Trophoblast cell (in vitro differentiated cells and primary cell): ENCODE measurements around the gene ZNF516.

Source experiments
- DNase-seq, 2 donors: peaks; one replicate each; pipeline ENCODE4 v3.0.0-alpha.2; 2016
- H2AFZ ChIP-seq: 2 replicates; pipeline ENCODE4 v1.6.1; 2013; ENCODE audit warnings: low read length, moderate library complexity, mild to moderate bottlenecking; ENCODE audit not compliant: insufficient read depth, poor library complexity
- H2AK5ac ChIP-seq: 2 replicates; pipeline ENCODE4 v1.6.1; 2013; ENCODE audit warnings: mild to moderate bottlenecking, low read length
- H2BK120ac ChIP-seq: 2 replicates; pipeline ENCODE4 v1.6.1; 2013; ENCODE audit warnings: low read length, mild to moderate bottlenecking, moderate library complexity; ENCODE audit not compliant: insufficient read depth, poor library complexity
- H2BK12ac ChIP-seq: 2 replicates; pipeline ENCODE4 v1.6.1; 2013; ENCODE audit warnings: mild to moderate bottlenecking, low read length, moderate library complexity
- H2BK5ac ChIP-seq: 2 replicates; pipeline ENCODE4 v1.6.1; 2013; ENCODE audit warnings: low read length, low read depth, moderate library complexity, mild to moderate bottlenecking; ENCODE audit not compliant: poor library complexity
- H3K14ac ChIP-seq: 2 replicates; pipeline ENCODE4 v1.6.1; 2013; ENCODE audit warnings: mild to moderate bottlenecking, low read length
- H3K18ac ChIP-seq: 2 replicates; pipeline ENCODE4 v1.6.1; 2013; ENCODE audit warnings: mild to moderate bottlenecking, low read length
- H3K23ac ChIP-seq: 2 replicates; pipeline ENCODE4 v1.6.1; 2013; ENCODE audit warnings: low read length
- H3K27ac ChIP-seq: 2 replicates; pipeline ENCODE4 v1.5.1; 2013; ENCODE audit warnings: low read depth, mild to moderate bottlenecking, inconsistent platforms, low read length, moderate library complexity
- H3K27me3 ChIP-seq: 2 replicates; pipeline ENCODE4 v1.6.1; 2013; ENCODE audit warnings: inconsistent platforms, mild to moderate bottlenecking, low read length, moderate library complexity; ENCODE audit not compliant: insufficient read depth
- H3K36me3 ChIP-seq, 2 experiments: 1 replicate in 1 of 2; 2 replicates in 1 of 2; pipeline ENCODE4 v1.6.1; 2013; ENCODE audit warnings: low read length in 2 of 2, mild to moderate bottlenecking in 2 of 2, moderate library complexity in 1 of 2; ENCODE audit not compliant: insufficient read depth in 2 of 2, control insufficient read depth in 1 of 2
- H3K4ac ChIP-seq: 2 replicates; pipeline ENCODE4 v1.6.1; 2013; ENCODE audit warnings: low read depth, mild to moderate bottlenecking, low read length, moderate library complexity
- H3K4me1 ChIP-seq, 2 experiments: 1 replicate in 1 of 2; 2 replicates in 1 of 2; pipeline ENCODE4 v1.6.1; 2013; ENCODE audit warnings: low read length in 2 of 2, mild to moderate bottlenecking in 2 of 2, moderate library complexity in 1 of 2; ENCODE audit not compliant: insufficient read depth in 2 of 2, control insufficient read depth in 1 of 2
- H3K4me2 ChIP-seq: 2 replicates; pipeline ENCODE4 v1.6.1; 2013; ENCODE audit warnings: inconsistent platforms, mild to moderate bottlenecking, low read length, moderate library complexity
- H3K4me3 ChIP-seq: 2 replicates; pipeline ENCODE4 v1.5.1; 2013; ENCODE audit warnings: mild to moderate bottlenecking, low read depth, low read length, inconsistent platforms
- H3K79me1 ChIP-seq: one replicate; pipeline ENCODE4 v1.6.1; 2013; ENCODE audit warnings: low read length
- H3K79me2 ChIP-seq: 2 replicates; pipeline ENCODE4 v1.6.1; 2013; ENCODE audit warnings: low read length, mild to moderate bottlenecking; ENCODE audit not compliant: control insufficient read depth, insufficient read depth, poor library complexity
- H3K9ac ChIP-seq: 2 replicates; pipeline ENCODE4 v1.6.1; 2013; ENCODE audit warnings: mild to moderate bottlenecking, low read length
- H3K9me3 ChIP-seq: 2 replicates; pipeline ENCODE4 v1.6.1; 2013; ENCODE audit warnings: low read depth, mild to moderate bottlenecking, control low read depth, inconsistent platforms, low read length; ENCODE audit not compliant: insufficient read depth
- H4K12ac ChIP-seq: 2 replicates; pipeline ENCODE4 v1.6.1; 2013; ENCODE audit warnings: low read depth, mild to moderate bottlenecking, low read length, moderate library complexity
- H4K8ac ChIP-seq: 2 replicates; pipeline ENCODE4 v1.6.1; 2013; ENCODE audit warnings: low read depth, mild to moderate bottlenecking, low read length, moderate library complexity
- H4K91ac ChIP-seq: one replicate; pipeline ENCODE4 v1.6.1; 2013; ENCODE audit warnings: low read depth, mild to moderate bottlenecking, low read length, moderate library complexity
- WGBS: extraction: QIAGEN DNeasy Blood & Tissue Kit; methylation state at CpG from one replicate; pipeline ENCODE4 v1.1.7; 2013; ENCODE audit warnings: missing lambda C conversion rate; ENCODE audit not compliant: insufficient read length, insufficient coverage; ENCODE audit errors: extremely low coverage; 5-methylcytosine and 5-hydroxymethylcytosine counted together

Gene ZNF516

DNA sequence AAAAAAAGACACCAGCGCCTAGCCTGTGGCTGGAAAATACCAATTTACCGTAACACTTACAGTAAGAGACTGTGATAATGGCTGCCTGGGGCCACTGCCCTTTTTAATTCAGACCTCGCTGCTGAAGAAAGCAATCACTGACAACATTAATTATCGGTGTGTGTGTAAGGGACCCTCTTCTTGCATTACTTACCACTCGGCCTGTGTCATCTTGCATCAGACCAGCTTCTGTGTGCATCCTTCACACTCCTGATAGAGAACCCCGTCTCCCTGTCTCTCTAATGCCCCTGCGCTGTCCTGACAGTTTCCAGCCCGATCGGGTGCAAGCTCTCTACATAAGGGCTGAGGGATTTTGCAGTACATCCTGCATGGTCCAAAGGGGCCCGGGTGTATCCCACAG lies 124.4 kb downstream of the ZNF516 start:
- Histone ChIP-seq H4K12ac (no peak overlapping the region), H3K79me2 (no peaks in the 10 kb centered on the region), H3K27me3 (no peaks in the 10 kb centered on the region), H3K27ac (no peak overlapping the region), H3K9me3 (no peaks in the 10 kb centered on the region), H2BK120ac (no peak overlapping the region), H3K4me1 (no peaks in the 10 kb centered on the region), H2BK5ac (no peak overlapping the region), H3K9ac (no peak overlapping the region), H4K91ac (no peak overlapping the region), H3K79me1 (no peaks in the 10 kb centered on the region), H3K23ac (no peak overlapping the region), H2AFZ (no peak overlapping the region), H3K4ac (no peak overlapping the region), H3K4me2 (no peak overlapping the region), H3K18ac (no peak overlapping the region), H3K4me3 (no peak overlapping the region), H2AK5ac (no peak overlapping the region), H4K8ac (no peak overlapping the region), H2BK12ac (no peak overlapping the region), H3K14ac (no peak overlapping the region), H3K36me3 (peaks cover 4 to 13% of the 10 kb centered on the region in 2 experiments)
- no peak for DNase-seq
- WGBS = no CpG with 5 or more reads among the region's 10 CpGs

GRCh38 chr18:76370201-76370600 lies 124.8 kb downstream of the ZNF516 start:
- peaks cover 4 to 13% of the 10 kb centered on the region in 2 experiments for H3K36me3 ChIP-seq
- H3K79me2 ChIP-seq = no peaks in the 10 kb centered on the region
- H4K8ac ChIP-seq = no peak overlapping the region
- H3K4me1 ChIP-seq = no peaks in the 10 kb centered on the region
- H3K23ac ChIP-seq = no peak overlapping the region
- H3K79me1 ChIP-seq = no peaks in the 10 kb centered on the region
- H3K18ac ChIP-seq = no peak overlapping the region
- no peak overlapping the region for H3K27ac ChIP-seq
- H3K9me3 ChIP-seq = no peaks in the 10 kb centered on the region
- H3K4ac ChIP-seq = no peak overlapping the region
- no peaks in the 10 kb centered on the region for H3K27me3 ChIP-seq
- no peak overlapping the region for H4K12ac ChIP-seq
- no peak overlapping the region for H3K9ac ChIP-seq
- H3K4me3 ChIP-seq = no peak overlapping the region
- no peak for DNase-seq
- no CpG with 5 or more reads among the region's 12 CpGs for WGBS
- H4K91ac ChIP-seq = no peak overlapping the region
- H2BK12ac ChIP-seq = no peak overlapping the region
- H2AFZ ChIP-seq = no peak overlapping the region
- H3K4me2 ChIP-seq = no peak overlapping the region
- no peak overlapping the region for H2BK5ac ChIP-seq
- H2BK120ac ChIP-seq = no peak overlapping the region
- no peak overlapping the region for H2AK5ac ChIP-seq
- no peak overlapping the region for H3K14ac ChIP-seq

DNA sequence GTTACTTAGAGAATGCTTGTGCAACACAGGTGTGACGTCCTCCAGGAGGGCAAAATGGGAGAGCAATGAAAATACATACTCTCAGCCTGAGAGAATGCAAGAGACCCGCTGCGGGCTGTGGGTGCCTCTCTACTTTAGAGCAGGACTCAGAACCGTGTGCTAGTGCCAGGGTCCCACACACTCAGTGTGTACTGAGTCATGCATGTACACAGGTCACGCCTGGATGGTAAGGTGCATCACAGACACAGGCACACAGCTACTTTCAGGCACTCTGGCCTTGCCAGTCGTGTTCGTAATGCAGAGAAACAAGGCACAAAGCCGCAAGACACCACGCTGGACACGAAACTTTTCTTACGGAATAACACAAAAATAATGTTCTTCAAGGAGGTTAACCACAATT lies 125.3 kb downstream of the ZNF516 start:
- H3K79me2 ChIP-seq = no peaks in the 10 kb centered on the region
- H3K18ac ChIP-seq = no peak overlapping the region
- H3K14ac ChIP-seq = no peak overlapping the region
- H3K9ac ChIP-seq = no peak overlapping the region
- no peak overlapping the region for H2BK12ac ChIP-seq
- H2AFZ ChIP-seq = no peak overlapping the region
- H2AK5ac ChIP-seq = no peak overlapping the region
- no peak overlapping the region for H4K12ac ChIP-seq
- H3K4me2 ChIP-seq = no peak overlapping the region
- no peak overlapping the region for H3K4ac ChIP-seq
- DNase-seq = no peak
- H3K23ac ChIP-seq = no peak overlapping the region
- no peaks in the 10 kb centered on the region for H3K79me1 ChIP-seq
- no peak overlapping the region for H4K8ac ChIP-seq
- H2BK5ac ChIP-seq = no peak overlapping the region
- H3K36me3 ChIP-seq = peaks cover 4 to 13% of the 10 kb centered on the region in 2 experiments
- no peak overlapping the region for H2BK120ac ChIP-seq
- WGBS = no CpG with 5 or more reads among the region's 11 CpGs
- no peak overlapping the region for H4K91ac ChIP-seq
- no peaks in the 10 kb centered on the region for H3K9me3 ChIP-seq
- H3K4me3 ChIP-seq = no peak overlapping the region
- no peaks in the 10 kb centered on the region for H3K27me3 ChIP-seq
- no peak overlapping the region for H3K27ac ChIP-seq
- H3K4me1 ChIP-seq = no peaks in the 10 kb centered on the region

- Histone ChIP-seq H3K27ac (no peak overlapping the region), H3K4me1 (no peaks in the 10 kb centered on the region), H3K79me1 (no peaks in the 10 kb centered on the region), H2BK12ac (no peak overlapping the region), H4K8ac (no peak overlapping the region), H3K14ac (no peak overlapping the region), H2BK5ac (no peak overlapping the region), H2AK5ac (no peak overlapping the region), H3K9me3 (no peaks in the 10 kb centered on the region), H2AFZ (no peak overlapping the region), H3K18ac (no peak overlapping the region), H3K23ac (no peak overlapping the region), H3K9ac (no peak overlapping the region), H4K91ac (no peak overlapping the region), H3K4me3 (no peak overlapping the region), H3K79me2 (no peaks in the 10 kb centered on the region), H3K4ac (no peak overlapping the region), H2BK120ac (no peak overlapping the region), H3K4me2 (no peak overlapping the region), H3K36me3 (peaks cover 4 to 13% of the 10 kb centered on the region in 2 experiments), H3K27me3 (no peaks in the 10 kb centered on the region), H4K12ac (no peak overlapping the region)
- no peak for DNase-seq
- no CpG with 5 or more reads among the region's 5 CpGs for WGBS
Measured at GRCh38 chr18:76368976-76369375, 126.1 kb downstream of the ZNF516 start.
